Hindlimb muscle (tissue), 1 donor: ENCODE measurements around the gene DDX31. TPM values are rescaled to one million over a fixed set of nuclear protein-coding genes. Genes with fewer than 3 reads are reported as not detected.
"Not testable (repeated sequence)": the region's sequence is repeated elsewhere in the genome, so short reads cannot be mapped to it uniquely, and the experiment has no call there.

ENCODE experiments used
- DNase-seq: peaks from one replicate; pipeline ENCODE4 v3.0.0-alpha.2; 2013
- polyA plus RNA-seq: library from polyadenylated mRNA; unstranded; fragments of 120-200 nt; gene quantifications from one replicate; pipeline ENCODE4 v1.2.1, GENCODE V29; 2013; ENCODE audit not compliant: insufficient read length

Gene DDX31
- polyA plus RNA-seq, 1 donor: 7.7 TPM

DNA sequence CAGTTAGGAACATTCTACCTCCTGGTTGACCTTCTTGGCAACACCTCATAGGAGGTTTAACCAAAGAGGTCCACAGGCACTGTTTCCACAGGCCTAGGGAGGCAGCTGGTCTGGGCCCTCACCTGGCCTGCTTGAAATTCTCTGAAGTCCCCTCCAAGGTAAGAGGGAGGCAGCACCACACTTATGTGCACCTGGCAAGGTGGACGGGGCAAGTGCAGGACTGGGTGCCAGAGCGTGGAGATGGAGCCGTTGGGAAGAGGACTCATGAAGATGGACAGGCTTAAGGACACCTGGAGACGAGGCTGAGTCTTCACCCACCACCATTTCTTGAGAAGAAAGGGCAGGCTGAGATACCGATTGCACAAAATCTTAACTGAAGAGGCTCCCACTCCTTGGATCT is 94.0 kb downstream of the DDX31 start:
- DNase-seq: no peak

DNA sequence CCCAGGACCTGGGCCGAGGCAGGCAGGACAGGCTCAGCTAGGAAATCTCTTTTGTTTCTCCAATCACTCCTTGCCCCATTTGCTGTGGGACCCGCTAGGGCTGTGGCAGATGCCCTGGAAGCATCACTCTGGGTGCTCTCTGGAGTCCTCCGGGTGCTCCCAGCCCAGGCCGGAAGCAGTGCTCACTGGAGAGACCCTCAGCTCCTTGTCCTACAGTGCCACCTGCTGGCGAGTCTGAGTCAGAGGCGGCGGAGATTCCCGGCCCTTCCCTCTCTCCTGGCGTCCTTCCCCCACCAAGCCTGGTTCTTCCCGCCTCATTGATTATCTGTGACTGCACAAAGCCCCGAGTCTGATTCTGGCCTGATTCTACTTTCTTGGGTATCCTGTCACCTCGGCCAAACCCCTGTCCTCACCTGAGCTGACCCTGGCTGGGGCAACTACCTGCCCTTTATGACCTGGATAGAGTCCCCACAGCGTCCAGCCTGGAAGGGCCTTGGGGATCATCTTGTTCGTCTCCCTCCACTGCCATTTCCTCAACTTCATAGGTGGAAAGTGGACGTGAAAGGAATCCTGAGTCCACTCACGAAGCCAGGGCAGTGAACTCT is 94.7 kb downstream of the DDX31 start:
- DNase-seq: peak; percentile 48

DNA sequence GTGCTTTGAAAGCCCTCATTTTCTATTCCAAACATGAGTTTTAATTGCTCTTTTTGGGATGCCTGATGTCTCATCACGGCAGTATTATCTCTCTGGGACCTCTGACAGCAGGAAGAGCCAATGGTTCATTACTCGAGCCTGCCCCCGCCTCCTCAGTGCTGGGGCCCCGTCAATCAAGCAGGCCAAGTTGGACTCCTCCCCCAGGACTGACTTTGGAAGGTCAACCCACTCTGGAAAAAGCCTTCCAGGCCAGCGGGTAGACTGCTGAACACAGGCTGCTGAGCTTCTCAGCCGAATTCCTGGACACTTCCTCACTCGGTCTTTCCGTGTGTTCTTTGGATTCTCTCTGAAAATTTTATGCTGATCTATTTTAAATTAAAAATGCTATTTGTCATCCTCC is 96.9 kb downstream of the DDX31 start:
- DNase-seq: no peak

DNA sequence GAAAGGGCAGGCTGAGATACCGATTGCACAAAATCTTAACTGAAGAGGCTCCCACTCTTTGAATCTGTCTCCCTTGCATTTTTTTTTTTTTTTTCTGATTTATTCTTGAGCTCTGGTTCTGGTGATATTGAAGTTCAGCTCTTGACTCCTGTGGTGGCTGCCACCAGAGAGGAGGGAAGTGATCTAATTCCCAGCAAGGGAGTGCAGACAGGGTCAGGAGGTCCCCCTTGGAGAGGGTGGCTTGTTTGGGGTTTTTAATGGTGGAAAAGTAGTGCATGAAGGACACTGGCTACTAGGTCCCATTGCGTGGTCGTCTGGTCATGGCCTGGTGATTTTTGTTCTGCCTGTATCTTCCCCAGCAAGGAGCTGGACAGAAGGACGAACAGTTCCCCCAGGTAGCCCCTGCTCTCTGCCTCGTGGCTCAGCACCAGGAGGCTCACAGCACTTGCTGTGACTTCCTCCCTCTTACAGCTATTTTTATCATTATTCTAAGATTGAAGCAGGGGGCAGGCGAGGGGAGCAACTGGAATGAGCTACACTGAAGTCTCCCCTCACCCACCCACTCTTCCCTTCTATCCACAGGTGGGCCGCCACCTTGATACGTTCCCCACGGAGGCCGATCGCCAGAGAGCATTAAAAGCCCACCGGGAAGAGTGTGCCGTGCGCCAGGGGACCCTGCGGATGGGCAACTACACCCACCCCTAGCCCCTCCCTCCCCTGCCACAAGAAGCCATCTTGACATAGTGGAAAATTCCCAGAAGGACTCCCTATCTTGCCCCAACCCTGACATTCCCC is 97.8 kb downstream of the DDX31 start:
- no peak for DNase-seq

DNA sequence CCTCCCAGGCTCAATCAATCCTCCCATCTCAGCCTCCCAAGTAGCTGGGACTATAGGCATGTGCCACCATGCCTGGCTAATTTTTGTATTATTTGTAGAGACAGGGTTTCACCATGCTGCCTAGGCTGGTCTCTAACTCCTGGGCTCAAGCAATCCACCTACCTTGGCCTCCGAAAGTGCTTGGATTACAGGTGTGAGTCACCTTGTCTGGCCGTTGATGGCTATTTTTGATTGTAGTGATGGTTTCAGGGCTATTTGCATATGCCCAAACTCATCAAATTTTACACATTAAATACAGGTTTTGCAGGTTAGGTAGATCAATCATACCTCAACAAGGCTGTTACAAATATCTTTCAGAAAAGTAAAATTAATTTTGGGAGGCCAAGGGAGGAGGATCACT is 101.0 kb downstream of the DDX31 start:
- not testable (repeated sequence) for DNase-seq

DNA sequence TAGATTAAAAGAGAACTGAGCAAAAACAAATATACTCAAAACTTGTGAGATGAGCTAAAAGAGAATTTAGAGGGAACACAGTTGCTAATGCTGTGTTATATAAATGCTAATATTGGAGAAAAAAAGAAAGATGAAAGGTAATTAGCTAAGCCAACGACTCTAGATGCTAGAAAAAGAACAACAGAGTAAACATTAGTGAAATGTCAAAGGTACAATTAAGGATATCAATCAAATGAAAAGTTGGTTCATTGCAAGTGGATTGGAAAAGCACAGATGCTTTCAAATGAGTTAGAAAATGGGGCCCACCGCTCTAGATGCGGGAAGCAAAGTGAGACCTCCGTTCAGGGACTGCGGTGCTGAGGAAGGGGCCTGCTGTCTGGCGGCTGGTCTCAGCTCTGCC is 105.3 kb downstream of the DDX31 start:
- DNase-seq: no peak

DNA sequence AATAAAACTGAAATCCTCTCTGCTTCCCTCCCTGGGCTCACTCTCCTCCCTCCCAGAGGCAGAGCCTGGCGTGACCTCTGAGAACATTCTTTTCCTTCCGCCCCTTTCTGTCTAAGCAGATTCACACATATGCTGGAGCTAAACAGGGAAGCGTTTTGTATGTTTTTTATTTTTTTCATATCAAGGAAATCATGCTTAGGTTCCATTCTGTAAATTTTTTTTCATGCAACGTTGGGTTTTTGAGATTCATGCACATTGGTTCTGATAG is 107.5 kb downstream of the DDX31 start:
- DNase-seq: no peak

DNA sequence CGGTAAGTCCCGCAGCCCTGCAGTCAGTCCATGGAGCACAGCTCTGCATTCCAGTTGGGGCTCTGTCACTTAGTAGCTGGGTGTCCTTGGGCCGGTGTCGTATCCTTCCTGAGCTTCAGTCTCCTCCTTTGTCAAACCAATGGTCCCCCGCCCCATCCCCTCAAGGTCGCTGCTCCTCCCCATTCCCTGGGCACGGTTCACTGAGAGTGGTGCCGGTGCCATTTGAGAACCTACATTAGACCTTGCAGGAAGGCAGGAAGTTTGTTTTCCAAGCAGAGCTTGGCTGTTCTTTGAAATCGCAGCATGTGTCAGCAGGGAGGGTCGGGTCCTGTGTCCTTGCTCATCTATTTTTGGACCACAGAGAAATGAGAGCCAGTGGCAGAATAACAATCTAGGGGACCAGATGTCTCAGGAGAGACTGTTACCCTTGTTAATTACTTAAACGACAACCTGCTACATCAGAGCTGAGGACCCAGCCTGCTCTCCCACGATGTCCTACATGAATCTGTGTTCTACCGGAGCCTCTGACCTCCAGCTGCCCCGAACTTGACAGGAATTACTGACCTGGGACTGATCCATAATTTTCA is 109.1 kb downstream of the DDX31 start:
- DNase-seq: no peak

DNA sequence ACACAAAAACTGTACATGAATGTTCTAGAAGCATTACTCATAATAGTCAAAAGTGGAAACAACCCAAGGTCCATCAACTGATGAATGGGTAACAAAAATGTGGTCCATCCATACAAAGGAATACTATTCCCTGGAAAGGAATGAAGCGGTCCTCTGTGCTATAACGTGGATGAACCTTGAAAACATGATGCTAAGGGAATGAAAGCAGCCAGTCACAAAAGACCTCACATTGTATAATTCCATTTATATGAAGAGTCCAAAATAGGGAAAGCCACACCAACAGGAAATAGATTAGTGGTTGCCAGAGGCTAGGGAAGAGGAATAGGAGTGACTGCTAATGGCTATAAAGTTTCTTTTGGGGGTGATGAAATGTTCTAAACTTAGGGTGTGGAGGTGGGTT is 110.1 kb downstream of the DDX31 start:
- DNase-seq: no peak

DNA sequence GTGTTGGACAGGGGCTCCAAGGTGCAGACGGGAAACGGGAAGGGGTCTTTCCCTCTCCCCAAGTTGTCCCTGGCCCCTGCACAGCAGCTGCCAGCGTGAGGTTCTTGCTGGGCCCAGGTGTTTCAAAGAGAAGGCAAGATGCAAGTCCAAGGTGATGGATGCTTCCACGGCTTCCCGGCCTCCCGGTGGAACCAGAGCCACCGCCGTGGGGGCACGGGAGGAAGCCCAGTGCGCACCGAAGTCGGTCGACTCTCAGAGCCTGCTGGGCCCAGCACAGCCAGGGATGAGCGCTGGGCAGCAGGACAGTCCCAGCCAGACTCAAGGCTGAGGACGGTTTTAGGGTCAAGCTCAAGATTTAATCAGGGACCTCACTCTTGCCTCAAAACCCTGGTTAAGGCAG is 112.6 kb downstream of the DDX31 start:
- DNase-seq: no peak

DNA sequence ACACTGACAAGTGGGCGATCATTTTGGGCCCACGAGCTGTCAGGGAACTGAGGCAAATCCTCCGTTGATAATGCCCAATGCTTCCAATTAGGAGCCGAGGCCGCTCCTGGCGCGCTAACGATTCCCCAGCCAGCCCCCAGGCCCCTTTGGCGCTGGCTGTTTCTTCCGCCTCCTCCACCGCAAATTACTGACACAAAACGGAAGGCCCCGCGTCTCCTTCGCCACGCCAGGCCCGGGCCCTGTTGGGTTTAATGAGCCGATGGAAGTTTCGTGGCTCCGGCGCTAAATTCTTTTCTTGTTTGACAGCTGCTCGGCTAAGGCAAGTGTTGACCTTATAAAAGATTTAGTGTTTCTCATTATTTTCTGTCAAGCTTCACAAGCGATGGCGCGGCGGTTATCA is 113.1 kb downstream of the DDX31 start:
- no peak for DNase-seq

DNA sequence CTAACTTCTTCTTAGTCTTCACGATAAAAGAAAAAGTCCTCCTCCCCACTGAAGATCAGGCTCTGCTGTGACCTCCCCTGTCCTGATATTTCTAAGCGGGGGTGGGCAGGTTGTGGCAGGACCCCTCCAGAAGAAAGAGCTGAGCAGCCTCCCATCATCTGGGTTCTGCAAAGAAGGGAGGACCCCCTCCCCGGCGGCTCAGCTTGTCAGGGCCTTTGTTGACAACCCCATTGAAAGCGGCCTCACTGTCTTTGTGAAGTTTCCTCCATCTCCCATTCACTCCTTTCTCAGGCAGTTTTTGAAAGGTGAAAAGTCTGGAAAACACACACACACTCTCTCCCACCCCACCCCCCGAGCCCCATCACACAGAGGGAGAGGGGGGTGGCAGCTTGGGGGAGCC is 113.5 kb downstream of the DDX31 start:
- DNase-seq: no peak

DNA sequence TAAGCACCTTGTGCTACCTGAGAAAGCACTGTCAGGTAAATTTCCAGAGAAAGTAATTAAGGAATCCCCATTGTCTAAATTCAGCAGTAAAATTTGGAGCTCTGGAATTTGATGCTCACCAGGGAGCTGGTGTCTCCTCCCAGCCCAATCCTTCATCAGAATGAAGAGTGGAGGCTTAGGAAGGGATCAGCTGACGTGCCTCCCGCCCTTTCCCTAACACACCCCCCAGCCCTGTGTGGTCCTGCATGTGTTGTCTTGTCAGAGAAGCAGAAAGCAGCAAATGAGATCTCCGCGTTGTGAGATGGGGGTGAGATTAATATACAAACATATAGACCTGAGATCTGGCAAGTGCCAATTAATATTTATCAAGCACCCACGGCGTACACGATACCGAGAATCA is 114.3 kb downstream of the DDX31 start:
- DNase-seq: no peak

DNA sequence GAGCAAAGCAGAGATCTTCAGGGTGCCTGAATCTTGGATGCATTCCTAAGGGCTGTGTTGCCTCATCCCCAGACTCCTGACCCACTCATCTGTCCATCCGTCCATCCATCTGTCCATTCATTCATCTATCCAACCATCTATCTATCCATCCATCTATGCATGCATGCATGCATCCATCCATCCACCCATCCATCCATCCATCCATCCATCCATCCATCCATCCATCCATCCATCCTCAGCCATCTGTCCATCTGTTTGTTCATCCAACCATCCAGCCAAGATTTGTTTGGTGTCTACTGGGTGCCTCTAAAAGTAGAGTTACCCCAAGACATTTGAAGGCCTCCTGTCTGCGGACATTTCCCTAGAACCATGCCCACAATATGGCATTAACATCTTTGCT is 115.0 kb downstream of the DDX31 start:
- DNase-seq: no peak

DNA sequence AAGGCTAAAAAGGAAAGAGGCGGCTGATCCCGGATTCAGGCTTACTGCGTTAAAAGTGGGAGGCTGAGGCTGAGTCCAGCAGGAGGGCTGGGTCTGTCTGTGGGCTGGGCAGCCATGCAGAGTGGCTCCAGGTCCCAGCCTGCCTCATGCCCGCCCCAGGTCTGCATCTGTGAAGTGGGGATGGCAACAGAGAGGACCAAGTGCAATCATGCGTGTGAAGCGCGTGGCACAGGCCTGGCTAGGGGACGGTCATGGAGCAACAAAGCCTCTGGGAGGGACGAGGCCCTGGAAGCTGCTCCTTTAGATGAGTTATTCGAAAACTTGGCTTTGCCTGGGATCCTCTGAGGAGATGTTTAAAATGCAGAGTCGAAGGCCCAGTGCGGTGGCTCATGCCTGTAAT is 117.7 kb downstream of the DDX31 start:
- no peak for DNase-seq

DNA sequence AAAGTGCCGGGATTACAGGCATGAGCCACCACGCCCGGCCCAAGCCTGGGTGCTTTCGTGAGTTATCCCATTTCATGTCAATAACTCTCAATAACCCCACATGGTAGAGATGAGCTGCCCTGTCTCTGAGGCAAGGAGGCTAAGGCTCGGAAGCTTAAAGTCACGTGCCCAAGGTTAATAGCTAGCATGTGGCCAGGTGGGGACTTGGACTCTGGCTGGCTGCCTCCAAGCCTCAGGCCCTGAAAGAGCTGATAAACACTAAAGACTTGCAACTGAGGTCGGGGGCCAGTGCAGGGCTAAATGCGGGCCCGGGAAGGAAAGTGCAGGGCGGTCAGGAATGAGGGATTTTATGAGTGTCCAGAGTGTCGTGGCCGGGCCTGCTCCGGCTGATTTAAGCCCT is 118.2 kb downstream of the DDX31 start:
- no peak for DNase-seq

DNA sequence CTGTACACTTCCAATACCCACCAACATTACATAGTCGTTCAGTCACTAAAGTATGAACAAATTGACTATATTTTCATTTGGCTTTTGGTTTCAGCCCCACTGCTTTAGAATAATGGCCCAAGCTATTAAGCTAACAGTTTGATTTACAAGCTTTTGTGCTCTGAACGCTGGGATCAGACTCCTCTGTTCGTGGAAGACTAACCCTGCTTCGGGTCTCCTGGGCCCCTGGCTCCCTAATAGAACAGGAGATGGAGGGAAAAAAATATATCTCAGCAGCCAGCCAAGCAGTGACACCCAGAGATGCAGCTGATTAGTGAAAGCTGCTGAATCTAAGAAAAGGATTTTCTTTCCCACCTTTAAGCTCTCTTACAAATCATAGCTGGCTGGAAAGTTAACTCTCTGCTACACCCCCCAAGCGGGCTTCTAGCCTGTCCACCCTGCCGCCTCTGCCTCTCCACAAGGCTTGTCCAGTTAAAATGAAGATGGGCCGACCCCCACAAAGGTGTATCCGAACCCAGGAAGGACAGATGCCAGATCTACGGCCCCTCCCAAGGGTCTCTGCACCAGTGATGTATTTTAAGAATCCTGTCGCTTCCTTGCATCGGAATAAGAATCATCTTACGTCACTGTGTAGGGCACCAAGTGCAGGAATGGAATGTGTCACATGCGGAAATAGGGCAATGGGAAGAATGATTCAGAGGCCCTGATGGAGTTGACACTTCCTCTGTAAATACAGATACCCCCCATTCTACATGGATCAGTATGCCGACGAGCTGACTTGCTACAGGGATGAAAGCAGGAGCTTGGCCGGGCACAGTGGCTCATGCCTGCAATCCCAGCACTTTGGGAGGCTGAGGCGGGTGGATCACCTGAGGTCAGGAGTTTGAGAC is 120.8 kb downstream of the DDX31 start:
- DNase-seq: no peak

DNA sequence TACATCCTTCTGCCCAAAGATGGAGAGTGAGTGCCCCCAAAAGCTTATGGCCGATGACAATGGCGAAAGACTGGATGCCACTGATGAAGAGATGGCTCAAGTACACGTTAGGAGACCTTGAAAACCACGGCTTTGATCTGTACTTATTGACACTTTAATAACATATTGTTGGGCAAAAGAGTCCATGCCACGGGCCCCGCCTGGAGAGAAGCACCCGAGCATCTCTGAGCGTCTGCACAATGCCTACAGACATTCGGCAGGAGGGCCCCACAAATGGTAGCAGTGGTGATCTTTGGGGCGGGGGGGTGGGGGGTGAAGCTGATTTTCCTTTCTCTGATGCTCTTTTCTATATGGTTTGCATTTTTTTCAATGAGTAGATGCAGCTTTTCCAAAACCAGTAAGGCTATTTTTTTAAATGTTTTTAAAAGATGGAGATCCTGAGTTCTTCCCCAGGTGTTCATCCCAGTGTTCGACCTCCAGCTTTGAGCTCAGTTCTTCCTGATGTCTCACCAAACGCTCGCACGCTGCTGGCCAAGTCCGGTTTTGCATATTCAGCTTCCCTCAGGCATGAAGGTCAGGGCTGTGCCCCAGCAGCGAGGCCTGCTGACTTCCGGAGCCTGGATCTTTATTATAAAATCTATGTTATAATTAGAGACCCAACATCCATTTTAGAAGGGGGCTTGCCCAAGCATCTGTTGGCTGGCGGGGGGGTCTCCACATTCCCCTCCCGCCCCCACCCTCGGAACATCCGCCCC is 121.6 kb downstream of the DDX31 start:
- no peak for DNase-seq

DNA sequence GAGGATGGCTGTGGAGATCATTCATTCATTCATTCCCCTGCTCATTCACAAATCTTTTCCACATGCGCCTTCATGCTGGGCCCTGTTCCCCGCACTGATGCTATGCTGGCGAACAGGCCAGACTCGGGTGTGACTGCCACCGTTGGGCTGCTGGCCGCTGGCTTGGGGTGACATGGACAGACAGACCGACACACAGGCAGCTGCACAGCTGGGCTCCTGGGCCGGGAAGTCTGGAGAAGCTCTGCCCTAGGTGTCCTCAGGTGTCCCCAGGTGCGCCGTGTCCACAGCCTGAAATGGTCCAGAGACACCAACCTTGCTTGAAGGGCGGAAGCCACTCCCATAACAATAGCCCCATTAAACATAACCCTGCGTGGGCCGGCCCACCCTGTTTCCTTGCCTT is 122.3 kb downstream of the DDX31 start:
- DNase-seq: no peak

DNA sequence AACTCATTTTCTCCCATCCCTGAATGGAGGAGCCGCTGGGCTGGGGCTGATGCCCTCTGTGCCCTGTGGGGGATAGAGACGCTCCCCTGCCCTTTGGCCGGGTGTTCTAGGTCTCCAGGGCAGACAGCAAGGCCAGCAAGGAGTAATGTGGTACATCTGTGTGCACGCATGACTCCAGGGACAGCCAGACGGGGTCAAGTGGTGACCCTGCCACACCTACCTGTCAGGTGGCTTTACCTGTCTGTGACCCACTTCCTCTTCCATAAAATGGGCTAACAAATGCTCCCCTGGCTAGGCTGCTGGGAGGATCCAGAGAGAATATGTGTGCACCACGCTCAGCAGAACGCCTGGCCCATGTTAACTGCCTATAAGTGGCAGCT is 122.7 kb downstream of the DDX31 start:
- no peak for DNase-seq

DNA sequence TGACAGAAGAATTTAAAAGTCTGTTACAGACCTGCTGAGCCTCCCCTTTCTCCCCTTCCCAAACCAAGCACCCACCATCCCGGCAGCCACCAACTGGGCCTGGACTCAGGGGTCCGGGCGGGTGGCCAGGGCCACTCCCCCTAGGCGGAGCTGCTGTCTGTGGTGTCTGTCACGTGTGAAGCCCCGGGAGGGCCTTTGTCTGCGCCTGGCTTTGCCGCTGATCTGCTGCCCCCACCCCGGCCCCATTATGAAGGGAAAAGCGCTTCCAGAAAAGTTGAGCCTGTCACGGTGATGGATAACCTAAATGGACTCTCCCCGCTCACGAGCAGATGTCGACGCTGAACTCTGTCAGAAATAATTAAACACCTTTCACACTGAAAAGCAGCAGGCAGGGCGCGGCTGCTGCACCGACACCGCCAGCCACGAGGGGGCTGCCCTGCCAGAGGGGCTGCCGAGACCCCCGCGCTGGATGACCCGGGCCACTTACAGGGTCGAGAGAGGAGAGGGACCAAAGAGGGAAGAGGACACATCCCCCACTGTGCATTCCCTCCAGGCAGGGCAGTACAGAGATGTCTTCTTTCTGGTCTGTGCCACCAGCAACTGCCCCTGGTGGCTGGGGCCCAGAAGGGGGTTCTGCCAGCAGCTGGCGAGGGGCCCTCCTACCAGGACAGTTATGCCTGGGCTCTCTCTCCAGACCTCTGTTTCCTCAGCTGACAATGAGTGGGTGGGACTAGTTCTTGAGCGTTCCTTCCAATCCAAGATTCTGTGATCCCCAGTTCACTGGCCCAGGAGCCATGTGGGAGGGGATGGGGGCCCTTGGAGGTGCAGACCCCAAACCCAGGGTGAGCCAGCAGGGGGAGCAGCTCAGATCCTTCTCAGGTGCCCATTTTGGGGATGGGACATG is 123.4 kb downstream of the DDX31 start:
- DNase-seq: peak; percentile 38

DNA sequence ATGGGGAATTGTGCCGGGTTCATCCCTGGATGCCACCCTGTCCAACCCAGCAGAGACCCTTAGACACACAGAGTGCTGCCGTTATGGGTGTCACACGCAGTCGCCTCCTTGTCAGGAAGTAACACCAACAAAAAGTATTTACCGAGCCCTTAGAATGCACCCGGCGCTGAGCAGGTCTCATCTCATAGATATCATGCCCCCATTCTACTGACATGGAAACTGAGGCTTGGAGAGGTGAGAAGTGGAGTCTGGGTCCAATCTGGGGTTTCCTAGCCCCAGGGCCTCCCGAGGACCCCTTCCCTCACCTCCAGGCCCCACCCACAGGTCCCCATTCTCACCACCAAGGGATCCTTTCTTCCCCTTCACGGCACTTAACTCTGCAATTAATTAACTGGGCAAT is 124.2 kb downstream of the DDX31 start:
- no peak for DNase-seq
